Cortex of kidney (tissue), 1 donor: ENCODE measurements around the gene MBOAT1.

ENCODE experiments used
- DNase-seq: peaks from one replicate; lab custom pipeline; 2025; lab: John Stamatoyannopoulos, UW

The MBOAT1 gene

GRCh38 chr6:20102397-20103073 is 109.7 kb downstream of the MBOAT1 start:
- DNase-seq = no peak

- no peak for DNase-seq
Measured at GRCh38 chr6:20099156-20099555, 113.1 kb downstream of the MBOAT1 start.

GRCh38 chr6:20098267-20098876 is 113.9 kb downstream of the MBOAT1 start:
- DNase-seq = no peak

GRCh38 chr6:20096536-20096935 is 115.7 kb downstream of the MBOAT1 start:
- DNase-seq = no peak

- no peak for DNase-seq
Measured at GRCh38 chr6:20095436-20095835, 116.8 kb downstream of the MBOAT1 start.

- DNase-seq = no peak
Measured at GRCh38 chr6:20092071-20092566, 120.2 kb downstream of the MBOAT1 start.

GRCh38 chr6:20086992-20087391 is 125.3 kb downstream of the MBOAT1 start:
- no peak for DNase-seq

- DNase-seq = no peak
Measured at GRCh38 chr6:20085817-20086216, 126.5 kb downstream of the MBOAT1 start.

GRCh38 chr6:20084411-20084810 is 127.9 kb downstream of the MBOAT1 start:
- DNase-seq = no peak

- no peak for DNase-seq
Measured at GRCh38 chr6:20071998-20072397, 140.3 kb downstream of the MBOAT1 start.

GRCh38 chr6:20070047-20070446 is 142.2 kb downstream of the MBOAT1 start:
- DNase-seq = no peak

GRCh38 chr6:20069021-20069522 is 143.2 kb downstream of the MBOAT1 start:
- no peak for DNase-seq

- DNase-seq = no peak
Measured at GRCh38 chr6:20068421-20068988, 143.8 kb downstream of the MBOAT1 start.

- no peak for DNase-seq
Measured at GRCh38 chr6:20061952-20062351, 150.3 kb downstream of the MBOAT1 start.

- no peak for DNase-seq
Measured at GRCh38 chr6:20060252-20060651, 152.0 kb downstream of the MBOAT1 start.

GRCh38 chr6:20058912-20059311 is 153.4 kb downstream of the MBOAT1 start:
- no peak for DNase-seq

GRCh38 chr6:20058121-20058905 is 154.0 kb downstream of the MBOAT1 start:
- no peak for DNase-seq

- no peak for DNase-seq
Measured at GRCh38 chr6:20056350-20056992, 155.8 kb downstream of the MBOAT1 start.

- DNase-seq = no peak
Measured at GRCh38 chr6:20055916-20056315, 156.4 kb downstream of the MBOAT1 start.
